ENCODE data around the gene P2RY2.

DNA sequence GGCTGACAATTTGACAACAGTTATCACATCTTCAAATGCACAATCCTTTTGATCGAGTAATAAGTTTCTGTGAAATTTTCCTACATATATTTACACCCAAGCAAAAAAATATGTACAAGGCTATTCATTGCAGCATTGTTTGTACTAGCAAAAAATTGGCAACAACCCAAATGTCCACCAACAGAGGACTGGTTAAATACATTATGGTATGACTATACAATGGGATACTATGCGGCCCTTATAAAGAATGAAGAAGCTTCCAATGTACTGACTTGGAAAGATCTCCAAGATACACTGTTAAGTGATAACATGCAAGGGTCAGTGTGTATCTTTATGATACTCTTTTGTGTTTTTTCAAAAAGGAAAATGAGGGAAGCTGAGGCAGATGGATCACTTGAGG is 8.2 kb upstream of the P2RY2 start:
- TF ChIP-seq YY1 (IDR thresholded peaks at IDR 0.05; ENCODE audit: extremely low read depth, insufficient replicate concordance, low read depth, low read length), result no peak
- no peak for TF ChIP-seq POLR2A (IDR thresholded peaks at IDR 0.05; ENCODE audit: borderline replicate concordance, extremely low read depth, insufficient read depth, insufficient read length)
- TF ChIP-seq SIN3A (IDR thresholded peaks at IDR 0.05; ENCODE audit: low read depth), result no peak
- no peak for TF ChIP-seq MAX (IDR thresholded peaks at IDR 0.05)
- TF ChIP-seq, protein P1, sequence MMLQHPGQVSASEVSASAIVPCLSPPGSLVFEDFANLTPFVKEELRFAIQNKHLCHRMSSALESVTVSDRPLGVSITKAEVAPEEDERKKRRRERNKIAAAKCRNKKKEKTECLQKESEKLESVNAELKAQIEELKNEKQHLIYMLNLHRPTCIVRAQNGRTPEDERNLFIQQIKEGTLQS (IDR thresholded peaks at IDR 0.05), result no peak
- no peak for TF ChIP-seq POLR2AphosphoS5 (IDR thresholded peaks at IDR 0.05; ENCODE audit: low read depth, low read length)
- no peak for TF ChIP-seq CTCF (IDR thresholded peaks at IDR 0.05 in 2 of 3, conservative IDR thresholded peaks at IDR 0.05 in 1 of 3; ENCODE audit: borderline replicate concordance in 1 of 3, insufficient read depth in 1 of 3, low read depth in 2 of 3, low read length in 2 of 3)
- TF ChIP-seq, protein P2, sequence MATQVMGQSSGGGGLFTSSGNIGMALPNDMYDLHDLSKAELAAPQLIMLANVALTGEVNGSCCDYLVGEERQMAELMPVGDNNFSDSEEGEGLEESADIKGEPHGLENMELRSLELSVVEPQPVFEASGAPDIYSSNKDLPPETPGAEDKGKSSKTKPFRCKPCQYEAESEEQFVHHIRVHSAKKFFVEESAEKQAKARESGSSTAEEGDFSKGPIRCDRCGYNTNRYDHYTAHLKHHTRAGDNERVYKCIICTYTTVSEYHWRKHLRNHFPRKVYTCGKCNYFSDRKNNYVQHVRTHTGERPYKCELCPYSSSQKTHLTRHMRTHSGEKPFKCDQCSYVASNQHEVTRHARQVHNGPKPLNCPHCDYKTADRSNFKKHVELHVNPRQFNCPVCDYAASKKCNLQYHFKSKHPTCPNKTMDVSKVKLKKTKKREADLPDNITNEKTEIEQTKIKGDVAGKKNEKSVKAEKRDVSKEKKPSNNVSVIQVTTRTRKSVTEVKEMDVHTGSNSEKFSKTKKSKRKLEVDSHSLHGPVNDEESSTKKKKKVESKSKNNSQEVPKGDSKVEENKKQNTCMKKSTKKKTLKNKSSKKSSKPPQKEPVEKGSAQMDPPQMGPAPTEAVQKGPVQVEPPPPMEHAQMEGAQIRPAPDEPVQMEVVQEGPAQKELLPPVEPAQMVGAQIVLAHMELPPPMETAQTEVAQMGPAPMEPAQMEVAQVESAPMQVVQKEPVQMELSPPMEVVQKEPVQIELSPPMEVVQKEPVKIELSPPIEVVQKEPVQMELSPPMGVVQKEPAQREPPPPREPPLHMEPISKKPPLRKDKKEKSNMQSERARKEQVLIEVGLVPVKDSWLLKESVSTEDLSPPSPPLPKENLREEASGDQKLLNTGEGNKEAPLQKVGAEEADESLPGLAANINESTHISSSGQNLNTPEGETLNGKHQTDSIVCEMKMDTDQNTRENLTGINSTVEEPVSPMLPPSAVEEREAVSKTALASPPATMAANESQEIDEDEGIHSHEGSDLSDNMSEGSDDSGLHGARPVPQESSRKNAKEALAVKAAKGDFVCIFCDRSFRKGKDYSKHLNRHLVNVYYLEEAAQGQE (IDR thresholded peaks at IDR 0.05; ENCODE audit: low read depth), result no peak
- TF ChIP-seq SRF (IDR thresholded peaks at IDR 0.05; ENCODE audit: low read depth), result no peak
- no peak for TF ChIP-seq ELF1 (IDR thresholded peaks at IDR 0.05; ENCODE audit: borderline replicate concordance, low read depth)
- TF ChIP-seq EGR1 (IDR thresholded peaks at IDR 0.05; ENCODE audit: low read depth), result no peak

All from HCT116 (cell line).